ENCODE data around the gene DNAJB6.

The DNAJB6 gene

DNA sequence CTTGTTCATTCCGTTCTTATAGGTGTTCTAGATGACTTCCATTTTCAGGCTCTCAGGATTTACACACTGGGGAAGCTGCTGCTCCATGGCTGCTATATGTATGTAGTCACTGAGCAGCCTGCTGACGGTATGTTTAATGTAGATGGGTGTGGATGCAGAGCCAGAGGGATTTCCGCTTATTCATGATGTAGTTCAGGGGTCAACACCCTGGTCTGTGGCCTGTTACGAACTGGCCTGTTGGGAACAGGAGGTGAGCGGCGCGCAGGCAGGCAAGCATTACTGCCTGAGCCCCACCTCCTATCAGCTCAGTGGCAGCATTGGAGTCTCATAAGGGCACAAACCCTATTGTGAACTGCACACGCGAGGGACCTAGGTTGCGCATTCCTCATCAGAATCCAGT lies 33.9 kb downstream of the DNAJB6 start:
- TF ChIP-seq TAF1 (IDR thresholded peaks at IDR 0.05; ENCODE audit: low read depth), result no peak
- no peak for TF ChIP-seq YY1 (IDR thresholded peaks at IDR 0.05; ENCODE audit: low read depth)
- no peak for TF ChIP-seq MAX (IDR thresholded peaks at IDR 0.05)
- no peak for TF ChIP-seq USF1 (IDR thresholded peaks at IDR 0.05)
- no peak for TF ChIP-seq NFIC (IDR thresholded peaks at IDR 0.05)
- no peak for TF ChIP-seq EGR1 (IDR thresholded peaks at IDR 0.05)
- TF ChIP-seq FOXM1 (IDR thresholded peaks at IDR 0.05; ENCODE audit: borderline replicate concordance, low read depth), result no peak
- TF ChIP-seq REST (IDR thresholded peaks at IDR 0.05; ENCODE audit: low read depth), result no peak
- no peak for TF ChIP-seq ZBTB7A (IDR thresholded peaks at IDR 0.05; ENCODE audit: low read depth)
- TF ChIP-seq CREB1 (IDR thresholded peaks at IDR 0.05; ENCODE audit: low read depth), result no peak
- TF ChIP-seq TCF12 (IDR thresholded peaks at IDR 0.05; ENCODE audit: low read depth), result no peak
- no peak for TF ChIP-seq RAD21 (IDR thresholded peaks at IDR 0.05; ENCODE audit: low read depth)
- TF ChIP-seq EP300 (IDR thresholded peaks at IDR 0.05; ENCODE audit: borderline replicate concordance), result no peak
- no peak for TF ChIP-seq CEBPB (IDR thresholded peaks at IDR 0.05)
- TF ChIP-seq TEAD4 (IDR thresholded peaks at IDR 0.05), result no peak

- TF ChIP-seq MAX (IDR thresholded peaks at IDR 0.05) (no peak), CEBPB (IDR thresholded peaks at IDR 0.05) (no peak), TEAD4 (IDR thresholded peaks at IDR 0.05) (no peak), TAF1 (IDR thresholded peaks at IDR 0.05; ENCODE audit: low read depth) (no peak), ZBTB7A (IDR thresholded peaks at IDR 0.05; ENCODE audit: low read depth) (no peak), NFIC (IDR thresholded peaks at IDR 0.05) (no peak), REST (IDR thresholded peaks at IDR 0.05; ENCODE audit: low read depth) (no peak), EGR1 (IDR thresholded peaks at IDR 0.05) (no peak), YY1 (IDR thresholded peaks at IDR 0.05; ENCODE audit: low read depth) (no peak), EP300 (IDR thresholded peaks at IDR 0.05; ENCODE audit: borderline replicate concordance) (no peak), FOXM1 (IDR thresholded peaks at IDR 0.05; ENCODE audit: borderline replicate concordance, low read depth) (no peak), USF1 (IDR thresholded peaks at IDR 0.05) (no peak), TCF12 (IDR thresholded peaks at IDR 0.05; ENCODE audit: low read depth) (no peak), RAD21 (IDR thresholded peaks at IDR 0.05; ENCODE audit: low read depth) (no peak), CREB1 (IDR thresholded peaks at IDR 0.05; ENCODE audit: low read depth) (no peak)
These were observed 34.5 kb downstream of the DNAJB6 start for GRCh38 chr7:157371296-157371695.

- TF ChIP-seq CEBPB (IDR thresholded peaks at IDR 0.05), result no peak
- TF ChIP-seq RAD21 (IDR thresholded peaks at IDR 0.05; ENCODE audit: low read depth), result no peak
- TF ChIP-seq TEAD4 (IDR thresholded peaks at IDR 0.05), result no peak
- TF ChIP-seq USF1 (IDR thresholded peaks at IDR 0.05), result no peak
- no peak for TF ChIP-seq CREB1 (IDR thresholded peaks at IDR 0.05; ENCODE audit: low read depth)
- TF ChIP-seq NFIC (IDR thresholded peaks at IDR 0.05), result no peak
- TF ChIP-seq YY1 (IDR thresholded peaks at IDR 0.05; ENCODE audit: low read depth), result no peak
- no peak for TF ChIP-seq MAX (IDR thresholded peaks at IDR 0.05)
- no peak for TF ChIP-seq TAF1 (IDR thresholded peaks at IDR 0.05; ENCODE audit: low read depth)
- no peak for TF ChIP-seq ZBTB7A (IDR thresholded peaks at IDR 0.05; ENCODE audit: low read depth)
These were observed 35.8 kb downstream of the DNAJB6 start for GRCh38 chr7:157372300-157373232.

DNA sequence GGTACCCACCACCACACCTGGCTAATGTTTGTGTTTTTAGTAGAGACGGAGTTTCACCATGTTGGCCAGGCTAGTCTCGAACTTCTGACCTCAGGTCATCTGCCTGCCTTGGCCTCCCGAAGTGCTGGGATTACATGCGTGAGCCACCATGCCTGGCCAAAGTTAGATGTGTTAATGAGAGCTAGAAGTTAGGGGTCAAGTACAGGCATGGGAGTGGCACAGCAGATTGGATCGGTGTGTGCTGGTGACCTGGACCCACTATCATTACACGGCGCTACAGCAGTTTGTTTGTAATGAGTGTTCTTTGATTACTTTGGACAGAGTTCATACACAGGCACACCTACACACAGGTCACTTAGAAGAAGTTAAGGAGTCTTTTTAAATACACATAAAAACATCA lies 36.7 kb downstream of the DNAJB6 start:
- no peak for TF ChIP-seq MAX (IDR thresholded peaks at IDR 0.05)
- TF ChIP-seq TAF1 (IDR thresholded peaks at IDR 0.05; ENCODE audit: low read depth), result no peak
- no peak for TF ChIP-seq FOXM1 (IDR thresholded peaks at IDR 0.05; ENCODE audit: borderline replicate concordance, low read depth)
- TF ChIP-seq NFIC (IDR thresholded peaks at IDR 0.05), result no peak
- no peak for TF ChIP-seq USF1 (IDR thresholded peaks at IDR 0.05)
- no peak for TF ChIP-seq RAD21 (IDR thresholded peaks at IDR 0.05; ENCODE audit: low read depth)
- no peak for TF ChIP-seq REST (IDR thresholded peaks at IDR 0.05; ENCODE audit: low read depth)
- no peak for TF ChIP-seq TEAD4 (IDR thresholded peaks at IDR 0.05)
- TF ChIP-seq YY1 (IDR thresholded peaks at IDR 0.05; ENCODE audit: low read depth), result no peak
- TF ChIP-seq ZBTB7A (IDR thresholded peaks at IDR 0.05; ENCODE audit: low read depth), result no peak
- no peak for TF ChIP-seq EP300 (IDR thresholded peaks at IDR 0.05; ENCODE audit: borderline replicate concordance)
- no peak for TF ChIP-seq CREB1 (IDR thresholded peaks at IDR 0.05; ENCODE audit: low read depth)
- no peak for TF ChIP-seq CEBPB (IDR thresholded peaks at IDR 0.05)
- TF ChIP-seq EGR1 (IDR thresholded peaks at IDR 0.05), result no peak
